HepG2 (cell line): ENCODE measurements around the gene SSNA1. TPM values are rescaled to one million over a fixed set of nuclear protein-coding genes. Genes with fewer than 3 reads are reported as not detected.
A peak's percentile ranks its signal among the peaks of the same experiment; 100 is the strongest.

Experiments used
- CREM ChIP-seq, 2 experiments: sonication (generic) in 1 of 2; formaldehyde crosslinking in 1 of 2; IDR thresholded peaks; 2 replicates each; pipeline versions ENCODE4 v1.4.0 to v1.6.1; 2016 to 2020; ENCODE audit warnings: antibody characterized with exemption in 1 of 2, mild to moderate bottlenecking in 1 of 2, missing genetic modification reagents in 1 of 2
- FIP1L1 ChIP-seq: fragments of 200-400 bp; formaldehyde crosslinking; IDR thresholded peaks from 2 replicates; pipeline ENCODE4 v1.6.1; 2018; ENCODE audit warnings: low read depth, mild to moderate bottlenecking, low read length, moderate library complexity, borderline replicate concordance; ENCODE audit not compliant: insufficient read depth
- HCFC1 ChIP-seq: fragments of 150-350 bp; IDR thresholded peaks from 2 replicates; pipeline ENCODE4 v1.6.1; 2014; ENCODE audit warnings: low read depth, low read length
- HNRNPLL ChIP-seq: fragments of 200-400 bp; formaldehyde crosslinking; IDR thresholded peaks from 2 replicates; pipeline ENCODE4 v1.6.1; 2017; ENCODE audit warnings: mild to moderate bottlenecking, low read depth, low read length; ENCODE audit not compliant: poor library complexity, severe bottlenecking
- HOXA3 ChIP-seq: sonication (generic); formaldehyde crosslinking; IDR thresholded peaks from 2 replicates; pipeline ENCODE4 v1.5.0; 2020; ENCODE audit warnings: missing genetic modification reagents
- KDM2A ChIP-seq: sonication (generic); formaldehyde crosslinking; IDR thresholded peaks from 2 replicates; pipeline ENCODE4 v1.4.0; 2020; ENCODE audit warnings: low read depth, missing genetic modification reagents, borderline replicate concordance
- KMT2B ChIP-seq: IDR thresholded peaks from 2 replicates; pipeline ENCODE4 v1.6.1; 2016; ENCODE audit warnings: missing genetic modification reagents, missing compliant biosample characterization
- NAIF1 ChIP-seq: sonication (generic); formaldehyde crosslinking; IDR thresholded peaks from 2 replicates; pipeline ENCODE4 v1.5.0; 2020; ENCODE audit warnings: mild to moderate bottlenecking, missing genetic modification reagents, borderline replicate concordance
- NFRKB ChIP-seq: fragments of 450-650 bp; IDR thresholded peaks from 2 replicates; pipeline ENCODE4 v1.6.1; 2017
- NONO ChIP-seq, 2 experiments: fragments of 450-650 bp in 1 of 2; sonication (generic) in 1 of 2; formaldehyde crosslinking in 1 of 2; IDR thresholded peaks in 1 of 2; conservative IDR thresholded peaks in 1 of 2; 2 replicates each; pipeline versions ENCODE4 v1.6.1 to v1.8.0; 2017 to 2022; ENCODE audit warnings: mild to moderate bottlenecking in 1 of 2, missing genetic modification reagents in 1 of 2, moderate library complexity in 1 of 2
- NR2C2 ChIP-seq: sonication (generic); formaldehyde crosslinking; IDR thresholded peaks from 2 replicates; pipeline ENCODE4 v1.4.0; 2020; ENCODE audit warnings: missing genetic modification reagents, mild to moderate bottlenecking, moderate library complexity, borderline replicate concordance
- POLR2G ChIP-seq: fragments of 200-400 bp; formaldehyde crosslinking; IDR thresholded peaks from 2 replicates; pipeline ENCODE4 v1.6.1; 2018; ENCODE audit warnings: mild to moderate bottlenecking, low read depth, low read length, moderate library complexity
- RBFOX2 ChIP-seq: fragments of 200-400 bp; formaldehyde crosslinking; IDR thresholded peaks from 2 replicates; pipeline ENCODE4 v1.6.1; 2017; ENCODE audit warnings: low read depth, mild to moderate bottlenecking, low read length
- RCOR2 ChIP-seq: IDR thresholded peaks from 2 replicates; pipeline ENCODE4 v1.6.1; 2016; ENCODE audit warnings: missing biosample characterization, missing genetic modification reagents
- SAP130 ChIP-seq: IDR thresholded peaks from 2 replicates; pipeline ENCODE4 v1.6.1; 2016; ENCODE audit warnings: low read depth
- SATB2 ChIP-seq: sonication (generic); formaldehyde crosslinking; IDR thresholded peaks from 2 replicates; pipeline ENCODE4 v1.5.0; 2020; ENCODE audit warnings: missing genetic modification reagents
- SP4 ChIP-seq: sonication (generic); formaldehyde crosslinking; IDR thresholded peaks from 2 replicates; pipeline ENCODE4 v1.8.1; 2023; ENCODE audit warnings: mild to moderate bottlenecking, missing genetic modification reagents
- TBX2 ChIP-seq: sonication (generic); formaldehyde crosslinking; IDR thresholded peaks from 2 replicates; pipeline ENCODE4 v1.5.0; 2020; ENCODE audit warnings: missing genetic modification reagents, mild to moderate bottlenecking, borderline replicate concordance
- THAP11 ChIP-seq: IDR thresholded peaks from 2 replicates; pipeline ENCODE4 v1.6.1; 2016; ENCODE audit warnings: missing biosample characterization, missing genetic modification reagents
- U2AF1 ChIP-seq: fragments of 200-400 bp; formaldehyde crosslinking; optimal IDR thresholded peaks from 2 replicates; pipeline ENCODE3; 2017; ENCODE audit warnings: mild to moderate bottlenecking, low read depth, low read length
- ZIK1 ChIP-seq: sonication (generic); formaldehyde crosslinking; IDR thresholded peaks from 2 replicates; pipeline ENCODE4 v1.5.0; 2020; ENCODE audit warnings: mild to moderate bottlenecking, low read depth, missing genetic modification reagents, borderline replicate concordance
- ZMYM4 ChIP-seq: sonication (generic); formaldehyde crosslinking; IDR thresholded peaks from 2 replicates; pipeline ENCODE4 v1.8.1; 2023; ENCODE audit warnings: mild to moderate bottlenecking, missing genetic modification reagents
- ZNF589 ChIP-seq: sonication (generic); formaldehyde crosslinking; conservative IDR thresholded peaks from 2 replicates; pipeline ENCODE4 v1.8.0; 2022; ENCODE audit warnings: mild to moderate bottlenecking, moderate library complexity, missing genetic modification reagents
- polyA plus RNA-seq, 8 experiments: library from polyadenylated mRNA; depleted of rRNA in 3 of 8; stranded (reverse) in 7 of 8; unstranded in 1 of 8; fragments of >200 nt; fragmentation: Illumina TruSeq in 4 of 8; extraction: Trizol in 4 of 8; gene quantifications; 2 replicates each; pipeline versions ENCODE4 v1.2.1 to v1.2.3, GENCODE V29; 2011 to 2016; ENCODE audit warnings: low read depth in 4 of 8, missing spikeins in 1 of 8, mixed read lengths in 1 of 8; ENCODE audit not compliant: insufficient read depth in 1 of 8
- total RNA-seq, 5 experiments: library from RNA; depleted of rRNA; stranded (reverse); fragments of >200 nt; fragmentation: Illumina TruSeq; extraction: Trizol; gene quantifications; 2 replicates each; pipeline ENCODE4 v1.2.3, GENCODE V29; 2016; ENCODE audit warnings: low read depth in 1 of 5
- TF ChIP-seq, protein P1 (sequence below): sonication (generic); formaldehyde crosslinking; IDR thresholded peaks from 2 replicates; pipeline ENCODE4 v1.4.0; 2020; ENCODE audit warnings: missing genetic modification reagents
- TF ChIP-seq, protein P2 (sequence below): sonication (generic); formaldehyde crosslinking; IDR thresholded peaks from 2 replicates; pipeline ENCODE4 v1.4.0; 2020; ENCODE audit warnings: mild to moderate bottlenecking, missing genetic modification reagents

Gene SSNA1
- total and polyA plus RNA-seq, 2 of the 13 experiments (the other 11 are each of a cell fraction or from before 2014, with no cell fraction given), result 35.9 to 49.4 TPM

DNA sequence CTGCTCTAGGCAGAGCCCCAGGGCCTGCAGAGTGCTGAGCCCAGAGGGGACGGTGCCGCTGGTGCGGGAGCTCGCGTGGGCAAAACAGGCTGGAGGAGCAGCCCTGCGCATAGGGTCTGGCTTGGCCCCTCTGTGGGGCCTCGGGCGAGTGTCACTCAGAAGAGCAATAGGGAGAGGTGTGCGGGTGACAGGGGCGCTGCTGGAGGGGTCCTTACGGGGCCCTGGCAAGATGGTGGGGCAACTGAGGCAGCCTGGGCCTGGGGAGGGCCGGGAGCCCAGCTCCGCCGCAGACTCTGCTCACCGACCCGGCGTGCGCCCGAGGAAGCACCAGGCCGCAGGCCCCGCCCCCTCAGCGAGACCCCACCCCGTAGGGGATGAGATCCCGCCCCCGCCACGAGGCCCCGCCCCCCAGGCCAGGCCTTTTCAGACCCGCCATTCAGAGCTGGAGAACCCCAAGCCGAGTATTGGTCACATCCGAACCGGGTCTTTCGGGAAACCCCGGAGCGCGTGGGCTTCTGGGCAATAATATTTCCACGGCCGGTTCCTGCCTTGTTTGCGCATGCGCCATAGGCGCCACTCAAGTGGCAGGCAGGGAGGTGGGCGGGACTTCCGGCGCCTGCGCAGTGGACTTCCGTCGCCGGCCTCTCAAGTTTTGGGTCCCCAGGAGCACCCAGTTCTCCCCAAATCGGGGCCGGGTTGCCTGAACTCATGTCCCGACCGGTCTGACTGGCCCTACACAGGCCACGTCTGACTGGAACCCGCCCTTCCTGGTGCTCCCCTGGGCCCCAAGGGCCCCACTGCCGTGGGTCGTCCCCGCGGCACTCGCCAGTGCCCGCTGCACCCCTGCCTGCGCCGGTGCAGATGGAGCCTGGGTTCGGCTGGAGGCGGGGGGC lies 34.8 kb downstream of the SSNA1 start (continued):
- TF ChIP-seq NR2C2 (CRISPR knock-in tag), result peak; percentile 40; the same call in 1 of the 2 replicates
- TF ChIP-seq, protein P1, sequence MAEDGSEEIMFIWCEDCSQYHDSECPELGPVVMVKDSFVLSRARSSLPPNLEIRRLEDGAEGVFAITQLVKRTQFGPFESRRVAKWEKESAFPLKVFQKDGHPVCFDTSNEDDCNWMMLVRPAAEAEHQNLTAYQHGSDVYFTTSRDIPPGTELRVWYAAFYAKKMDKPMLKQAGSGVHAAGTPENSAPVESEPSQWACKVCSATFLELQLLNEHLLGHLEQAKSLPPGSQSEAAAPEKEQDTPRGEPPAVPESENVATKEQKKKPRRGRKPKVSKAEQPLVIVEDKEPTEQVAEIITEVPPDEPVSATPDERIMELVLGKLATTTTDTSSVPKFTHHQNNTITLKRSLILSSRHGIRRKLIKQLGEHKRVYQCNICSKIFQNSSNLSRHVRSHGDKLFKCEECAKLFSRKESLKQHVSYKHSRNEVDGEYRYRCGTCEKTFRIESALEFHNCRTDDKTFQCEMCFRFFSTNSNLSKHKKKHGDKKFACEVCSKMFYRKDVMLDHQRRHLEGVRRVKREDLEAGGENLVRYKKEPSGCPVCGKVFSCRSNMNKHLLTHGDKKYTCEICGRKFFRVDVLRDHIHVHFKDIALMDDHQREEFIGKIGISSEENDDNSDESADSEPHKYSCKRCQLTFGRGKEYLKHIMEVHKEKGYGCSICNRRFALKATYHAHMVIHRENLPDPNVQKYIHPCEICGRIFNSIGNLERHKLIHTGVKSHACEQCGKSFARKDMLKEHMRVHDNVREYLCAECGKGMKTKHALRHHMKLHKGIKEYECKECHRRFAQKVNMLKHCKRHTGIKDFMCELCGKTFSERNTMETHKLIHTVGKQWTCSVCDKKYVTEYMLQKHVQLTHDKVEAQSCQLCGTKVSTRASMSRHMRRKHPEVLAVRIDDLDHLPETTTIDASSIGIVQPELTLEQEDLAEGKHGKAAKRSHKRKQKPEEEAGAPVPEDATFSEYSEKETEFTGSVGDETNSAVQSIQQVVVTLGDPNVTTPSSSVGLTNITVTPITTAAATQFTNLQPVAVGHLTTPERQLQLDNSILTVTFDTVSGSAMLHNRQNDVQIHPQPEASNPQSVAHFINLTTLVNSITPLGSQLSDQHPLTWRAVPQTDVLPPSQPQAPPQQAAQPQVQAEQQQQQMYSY (CRISPR knock-in tag), result peak; percentile 98
- TF ChIP-seq HOXA3 (CRISPR knock-in tag), result peak; percentile 65
- 0 out of 2 replicates have a peak, but pooled peaks have one; percentile 17 for TF ChIP-seq KMT2B
- TF ChIP-seq SATB2 (CRISPR knock-in tag), result no peak
- peak; percentile 37 for TF ChIP-seq HCFC1
- TF ChIP-seq RBFOX2, result peak; percentile 74
- TF ChIP-seq CREM (IDR thresholded peaks at IDR 0.05), result peak; percentile 24; the same call in 1 of the 2 replicates
- no peak for TF ChIP-seq CREM (CRISPR knock-in tag; IDR thresholded peaks at IDR 0.05)
- peak; percentile 70; the same call in 1 of the 2 replicates for TF ChIP-seq ZNF589 (CRISPR knock-in tag)
- TF ChIP-seq POLR2G, result peak; percentile 79
- TF ChIP-seq ZMYM4 (CRISPR knock-in tag), result 0 out of 2 replicates have a peak, but pooled peaks have one; percentile 6
- no peak for TF ChIP-seq NONO (IDR thresholded peaks at IDR 0.05)
- TF ChIP-seq NONO (CRISPR knock-in tag; conservative IDR thresholded peaks at IDR 0.05), result peak; percentile 42
- TF ChIP-seq SAP130 (CRISPR knock-in tag), result peak; percentile 7; the same call in 1 of the 2 replicates
- 0 out of 2 replicates have a peak, but pooled peaks have one; percentile 11 for TF ChIP-seq FIP1L1
- TF ChIP-seq HNRNPLL, result peak; percentile 66
- TF ChIP-seq, protein P2, sequence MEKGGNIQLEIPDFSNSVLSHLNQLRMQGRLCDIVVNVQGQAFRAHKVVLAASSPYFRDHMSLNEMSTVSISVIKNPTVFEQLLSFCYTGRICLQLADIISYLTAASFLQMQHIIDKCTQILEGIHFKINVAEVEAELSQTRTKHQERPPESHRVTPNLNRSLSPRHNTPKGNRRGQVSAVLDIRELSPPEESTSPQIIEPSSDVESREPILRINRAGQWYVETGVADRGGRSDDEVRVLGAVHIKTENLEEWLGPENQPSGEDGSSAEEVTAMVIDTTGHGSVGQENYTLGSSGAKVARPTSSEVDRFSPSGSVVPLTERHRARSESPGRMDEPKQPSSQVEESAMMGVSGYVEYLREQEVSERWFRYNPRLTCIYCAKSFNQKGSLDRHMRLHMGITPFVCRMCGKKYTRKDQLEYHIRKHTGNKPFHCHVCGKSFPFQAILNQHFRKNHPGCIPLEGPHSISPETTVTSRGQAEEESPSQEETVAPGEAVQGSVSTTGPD (CRISPR knock-in tag), result no peak
- no peak for TF ChIP-seq NFRKB
- TF ChIP-seq THAP11 (CRISPR knock-in tag), result peak; percentile 87
- no peak for TF ChIP-seq ZIK1 (CRISPR knock-in tag)
- peak; percentile 81 for TF ChIP-seq KDM2A (CRISPR knock-in tag)
- TF ChIP-seq TBX2, result peak; percentile 39
- TF ChIP-seq U2AF1, result peak; percentile 60
- TF ChIP-seq SP4 (CRISPR knock-in tag), result peak; percentile 72
- TF ChIP-seq RCOR2 (CRISPR knock-in tag), result no peak
- 0 out of 2 replicates have a peak, but pooled peaks have one; percentile 64 for TF ChIP-seq NAIF1 (CRISPR knock-in tag)
